Astrocyte of the cerebellum (primary cell): ENCODE results near the gene DLG2.
"Not testable (repeated sequence)": the region's sequence is repeated elsewhere in the genome, so short reads cannot be mapped to it uniquely, and the experiment has no call there.

Experiments used
- DNase-seq: peaks from one replicate; pipeline ENCODE4 v3.0.0-alpha.2; 2011; ENCODE audit warnings: low read depth
- H3K4me3 ChIP-seq: 2 replicates; pipeline ENCODE4 v1.5.1; 2011; ENCODE audit warnings: mild to moderate bottlenecking, low read depth, low read length, moderate library complexity
- in situ Hi-C: cut with HindIII; loops from 2 replicates; pipeline ENCODE4 v1.10.0; 2017; ENCODE audit warnings: low sequenced_read_pairs
- TF ChIP-seq, protein P1 (sequence below): IDR thresholded peaks from 2 replicates; pipeline ENCODE4 v1.5.1; 2012; ENCODE audit warnings: low read length, low read depth, moderate library complexity, mild to moderate bottlenecking; ENCODE audit errors: missing control alignments

The DLG2 gene

DNA sequence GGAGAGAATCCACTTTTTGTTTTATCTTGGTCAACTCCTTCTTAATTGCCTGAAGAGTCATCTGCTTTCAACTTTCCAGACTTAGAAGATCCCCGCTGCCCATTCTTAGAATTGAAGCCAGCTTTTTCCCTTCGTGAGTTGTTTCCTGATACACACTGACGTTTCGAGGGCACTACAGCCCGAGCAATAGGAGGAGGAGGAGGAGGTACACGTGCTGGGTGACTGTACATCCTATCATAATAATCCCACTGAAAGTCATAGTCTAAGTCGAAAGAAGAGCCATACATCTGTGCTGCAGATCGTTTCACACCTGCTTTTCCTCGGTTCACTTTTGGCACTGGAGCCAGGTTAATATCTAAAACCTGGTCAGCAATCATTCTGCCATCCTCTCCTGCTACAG lies 606.1 kb downstream of the DLG2 start:
- no peak for DNase-seq
- in situ Hi-C loops: no loop called here
- H3K4me3 ChIP-seq: no peak overlapping the region
- TF ChIP-seq, protein P1, sequence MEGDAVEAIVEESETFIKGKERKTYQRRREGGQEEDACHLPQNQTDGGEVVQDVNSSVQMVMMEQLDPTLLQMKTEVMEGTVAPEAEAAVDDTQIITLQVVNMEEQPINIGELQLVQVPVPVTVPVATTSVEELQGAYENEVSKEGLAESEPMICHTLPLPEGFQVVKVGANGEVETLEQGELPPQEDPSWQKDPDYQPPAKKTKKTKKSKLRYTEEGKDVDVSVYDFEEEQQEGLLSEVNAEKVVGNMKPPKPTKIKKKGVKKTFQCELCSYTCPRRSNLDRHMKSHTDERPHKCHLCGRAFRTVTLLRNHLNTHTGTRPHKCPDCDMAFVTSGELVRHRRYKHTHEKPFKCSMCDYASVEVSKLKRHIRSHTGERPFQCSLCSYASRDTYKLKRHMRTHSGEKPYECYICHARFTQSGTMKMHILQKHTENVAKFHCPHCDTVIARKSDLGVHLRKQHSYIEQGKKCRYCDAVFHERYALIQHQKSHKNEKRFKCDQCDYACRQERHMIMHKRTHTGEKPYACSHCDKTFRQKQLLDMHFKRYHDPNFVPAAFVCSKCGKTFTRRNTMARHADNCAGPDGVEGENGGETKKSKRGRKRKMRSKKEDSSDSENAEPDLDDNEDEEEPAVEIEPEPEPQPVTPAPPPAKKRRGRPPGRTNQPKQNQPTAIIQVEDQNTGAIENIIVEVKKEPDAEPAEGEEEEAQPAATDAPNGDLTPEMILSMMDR: no peak

DNA sequence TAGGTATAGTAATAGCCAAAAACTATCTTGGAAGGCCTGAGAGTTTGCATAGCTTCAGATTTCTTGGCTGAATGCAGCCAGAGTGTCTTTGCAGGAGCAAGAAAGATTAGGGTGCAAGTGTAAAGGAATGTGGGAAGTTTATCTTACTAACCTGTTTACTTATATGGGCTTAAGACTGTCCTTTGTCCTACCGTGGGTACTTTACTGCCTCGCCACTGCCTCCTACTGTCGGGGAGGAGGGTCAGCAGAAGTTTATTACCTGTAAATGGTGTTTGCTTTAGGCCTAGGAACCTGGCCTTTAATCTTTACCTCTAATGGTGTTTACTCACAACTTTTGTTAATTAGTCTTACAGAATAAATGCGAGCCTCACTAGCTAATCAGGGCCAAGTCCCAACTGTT lies 633.8 kb downstream of the DLG2 start:
- H3K4me3 ChIP-seq: no peak overlapping the region
- TF ChIP-seq, protein P1: no peak
- no peak for DNase-seq
- in situ Hi-C loops: no loop called here

DNA sequence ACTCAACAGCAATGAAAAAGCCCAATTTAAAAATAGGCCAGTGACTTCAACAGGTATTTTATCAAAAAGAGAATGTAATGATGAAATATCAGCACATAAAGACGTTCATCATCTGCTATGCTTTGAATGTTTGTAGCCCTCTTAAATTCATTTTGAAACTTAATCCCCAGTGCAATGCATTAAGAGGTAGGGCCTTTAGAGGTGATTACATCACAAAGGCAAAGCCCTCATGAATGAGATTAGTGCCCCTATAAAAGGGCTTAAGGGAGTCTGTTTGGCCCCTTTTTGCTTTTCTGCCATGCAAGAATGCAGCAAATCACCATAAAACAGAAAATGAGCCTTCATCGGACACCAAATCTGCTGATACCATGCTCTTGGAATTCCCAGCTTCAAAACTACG lies 637.0 kb downstream of the DLG2 start:
- H3K4me3 ChIP-seq: no peak overlapping the region
- DNase-seq: no peak
- in situ Hi-C loops: no loop called here
- TF ChIP-seq, protein P1: no peak

DNA sequence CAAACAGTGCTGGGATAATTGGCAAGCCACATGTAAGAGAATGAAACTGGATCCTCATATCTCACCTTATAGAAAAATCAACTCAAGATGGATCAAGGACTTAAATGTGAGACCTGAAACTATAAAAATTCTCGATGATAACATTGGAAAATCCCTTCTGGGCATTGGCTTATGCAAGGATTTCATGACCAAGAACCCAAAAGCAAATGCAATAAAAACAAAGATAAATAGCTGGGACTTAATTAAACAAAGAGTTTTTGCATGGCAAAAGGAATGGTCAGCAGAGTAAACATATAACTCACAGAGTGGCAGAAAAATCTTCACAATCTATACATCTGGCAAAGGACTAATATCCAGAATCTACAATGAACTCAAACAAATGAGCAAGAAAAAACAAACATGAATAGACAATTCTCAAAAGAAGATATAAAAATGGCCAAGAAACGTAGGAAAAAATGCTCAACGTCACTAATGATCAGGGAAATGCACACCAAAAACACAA lies 639.4 kb downstream of the DLG2 start:
- H3K4me3 ChIP-seq, DNase-seq, in situ Hi-C loops: not testable (repeated sequence)

DNA sequence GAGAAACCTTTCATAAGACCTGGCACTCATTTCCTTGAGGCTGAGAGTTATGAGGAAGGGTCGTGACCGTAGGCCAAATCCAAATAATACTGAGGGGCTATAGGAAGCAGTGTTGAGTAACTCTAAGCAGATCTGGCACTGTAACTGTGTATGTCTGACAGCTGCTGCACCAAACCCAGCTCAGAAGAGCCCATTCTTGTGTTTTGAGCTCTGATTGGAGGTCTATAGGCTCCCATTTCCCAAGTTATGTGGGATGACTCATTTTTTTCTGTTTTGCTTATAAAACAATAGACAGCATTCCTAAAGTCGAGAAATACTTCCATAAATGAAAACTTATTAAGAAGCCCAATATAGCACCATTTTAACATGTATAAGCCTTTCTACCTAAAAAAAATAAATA lies 645.8 kb downstream of the DLG2 start:
- no peak for DNase-seq
- no peak overlapping the region for H3K4me3 ChIP-seq
- TF ChIP-seq, protein P1: no peak
- in situ Hi-C loops: no loop called here

DNA sequence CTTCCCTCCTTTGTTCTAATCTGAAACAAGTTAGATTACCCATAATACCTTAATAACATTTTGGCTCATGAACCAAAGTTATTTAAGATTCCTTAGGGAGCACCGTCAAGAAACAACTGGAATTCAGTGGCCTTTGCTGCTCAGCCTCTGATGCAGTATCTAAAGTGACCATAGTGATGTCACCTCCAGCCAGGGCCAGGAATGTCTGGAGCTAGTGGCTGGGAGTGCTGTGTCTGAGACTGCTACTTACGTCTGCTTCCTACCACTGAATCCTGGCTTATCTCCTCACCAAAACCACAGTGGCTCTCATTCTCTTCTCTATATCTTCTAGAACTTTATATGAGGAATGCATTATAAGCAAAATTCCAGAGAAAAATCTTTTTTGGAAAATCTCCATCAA lies 658.0 kb downstream of the DLG2 start:
- TF ChIP-seq, protein P1: no peak
- no peak overlapping the region for H3K4me3 ChIP-seq
- in situ Hi-C loops: no loop called here
- peak; percentile 20 for DNase-seq

DNA sequence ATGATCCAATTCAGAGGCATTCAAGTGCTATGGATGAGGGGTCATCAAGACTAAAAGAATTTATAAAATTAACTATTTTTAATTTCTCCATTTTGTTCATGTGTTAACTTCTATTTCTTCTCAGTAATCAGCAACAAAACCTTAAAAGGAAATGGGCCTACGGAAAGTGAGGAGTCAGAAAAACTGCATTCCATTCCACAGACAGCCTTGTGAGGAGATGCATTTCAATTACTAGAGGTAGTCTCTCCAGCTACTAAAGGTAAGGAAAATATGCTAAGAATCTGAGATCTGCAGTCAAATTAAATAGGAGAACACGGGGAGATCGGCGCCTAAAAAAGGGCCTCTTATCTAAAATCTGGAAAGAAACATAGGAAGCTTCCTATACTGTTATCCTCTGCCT lies 661.7 kb downstream of the DLG2 start:
- no peak for DNase-seq
- TF ChIP-seq, protein P1: no peak
- in situ Hi-C loops: no loop called here
- H3K4me3 ChIP-seq: no peak overlapping the region
